Kidney glomerular epithelial cell (primary cell): ENCODE results near the gene HIRA.
A peak's percentile ranks its signal among the peaks of the same experiment; 100 is the strongest.
"Not testable (repeated sequence)": the region's sequence is repeated elsewhere in the genome, so short reads cannot be mapped to it uniquely, and the experiment has no call there.

ENCODE experiments used
- DNase-seq: peaks from one replicate; lab custom pipeline; 2025; lab: John Stamatoyannopoulos, UW

The HIRA gene

GRCh38 chr22:19443544-19444211, 12.1 kb upstream of the HIRA start:
- DNase-seq: no peak

GRCh38 chr22:19442166-19442565, 10.6 kb upstream of the HIRA start:
- DNase-seq: no peak

GRCh38 chr22:19440411-19441195, 9.1 kb upstream of the HIRA start:
- no peak for DNase-seq

- no peak for DNase-seq
Measured at GRCh38 chr22:19438298-19438697, 6.8 kb upstream of the HIRA start.

GRCh38 chr22:19436444-19437161, 5.1 kb upstream of the HIRA start:
- not testable (repeated sequence) for DNase-seq

- DNase-seq: no peak
Measured at GRCh38 chr22:19434829-19435580, 3.5 kb upstream of the HIRA start.

- DNase-seq: no peak
Measured at GRCh38 chr22:19434401-19434800, 2.9 kb upstream of the HIRA start.

- DNase-seq: peak; percentile 76
Measured at GRCh38 chr22:19432133-19432851, 759 bp upstream of the HIRA start, which contains the start of gene MRPL40. MRPL40 (plus strand) TSS chr22:19432545; CDS start chr22:19432555, 10 bp downstream.

GRCh38 chr22:19430890-19431541, 517 bp downstream of the HIRA start:
- no peak for DNase-seq

- no peak for DNase-seq
Measured at GRCh38 chr22:19429950-19430889, 1.3 kb downstream of the HIRA start.

- no peak for DNase-seq
Measured at GRCh38 chr22:19424186-19424500, 7.4 kb downstream of the HIRA start.

- no peak for DNase-seq
Measured at GRCh38 chr22:19422440-19423301, 8.9 kb downstream of the HIRA start.

GRCh38 chr22:19420321-19420720, 11.2 kb downstream of the HIRA start:
- no peak for DNase-seq

GRCh38 chr22:19419464-19420178, 11.9 kb downstream of the HIRA start:
- DNase-seq: no peak

GRCh38 chr22:19419086-19419463, 12.5 kb downstream of the HIRA start:
- no peak for DNase-seq

- no peak for DNase-seq
Measured at GRCh38 chr22:19412923-19413322, 18.6 kb downstream of the HIRA start.

- no peak for DNase-seq
Measured at GRCh38 chr22:19412478-19412877, 19.1 kb downstream of the HIRA start.

- no peak for DNase-seq
Measured at GRCh38 chr22:19411690-19412045, 19.9 kb downstream of the HIRA start.
